ENCODE measurements around the gene ANXA9. TPM values are rescaled to one million over a fixed set of nuclear protein-coding genes. Genes with fewer than 3 reads are reported as not detected.

ANXA9 gene
- total RNA-seq = 0.16 TPM
- long read RNA-seq, partial matches to known transcripts = 0 of 5 reads
- long read RNA-seq, other reads (novel, unspliced or antisense) = 5 of 5 reads

DNA sequence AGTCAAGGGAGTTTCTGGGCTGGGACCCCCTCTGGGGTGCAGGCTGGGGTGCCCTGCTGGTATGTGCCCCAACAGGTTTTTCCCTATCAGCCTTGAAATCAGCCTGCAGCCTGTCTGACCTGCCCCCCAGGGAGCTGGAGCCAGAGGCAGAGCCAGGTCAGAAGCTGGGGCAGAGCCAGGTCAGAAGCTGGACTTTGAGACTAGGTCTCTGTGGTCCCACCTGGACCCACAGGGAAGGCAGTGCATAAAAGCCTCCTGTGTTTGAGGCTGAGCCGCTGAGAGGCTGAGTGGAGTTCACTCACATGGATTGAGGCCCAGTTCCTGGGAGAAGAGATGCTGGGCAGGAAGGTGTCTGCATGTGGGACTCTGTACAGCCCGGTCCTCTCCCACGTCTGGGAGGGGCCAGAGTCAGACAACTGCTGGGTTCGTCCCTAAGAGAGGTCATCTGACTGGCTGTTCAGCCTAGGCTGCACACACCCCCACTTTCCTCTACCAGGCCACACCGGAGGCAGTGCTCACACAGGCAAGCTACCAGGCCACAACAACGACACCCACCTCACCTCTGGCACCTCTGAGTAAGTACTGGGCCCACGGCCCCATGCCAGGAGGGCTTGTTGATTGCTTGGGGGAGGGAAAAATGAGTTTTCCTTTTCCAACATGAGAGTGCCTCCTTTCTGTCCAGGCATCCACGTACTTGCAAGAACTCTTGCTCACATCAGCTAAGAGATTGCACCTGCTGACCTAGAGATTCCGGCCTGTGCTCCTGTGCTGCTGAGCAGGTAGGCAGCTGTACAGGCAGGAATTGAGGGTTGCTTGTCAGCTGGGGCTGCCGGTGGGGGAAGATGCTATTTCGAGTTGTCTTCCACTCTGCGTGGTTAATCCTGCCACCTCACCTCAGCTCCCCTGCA, at the start of gene ANXA9:
ANXA9 (plus strand) TSS at position 488 of the 908 bp plus-strand sequence. CDS start 814 bp downstream, outside the sequence.
- no peak for DNase-seq (ENCODE audit: low spot score)
- intact Hi-C loops (cut with DNase I) = no loop called here

GRCh38 chr1:150944856-150945255, 37.2 kb upstream of the ANXA9 start:
- intact Hi-C loops (cut with DNase I) = no loop called here
- no peak for DNase-seq (ENCODE audit: low spot score)

DNA sequence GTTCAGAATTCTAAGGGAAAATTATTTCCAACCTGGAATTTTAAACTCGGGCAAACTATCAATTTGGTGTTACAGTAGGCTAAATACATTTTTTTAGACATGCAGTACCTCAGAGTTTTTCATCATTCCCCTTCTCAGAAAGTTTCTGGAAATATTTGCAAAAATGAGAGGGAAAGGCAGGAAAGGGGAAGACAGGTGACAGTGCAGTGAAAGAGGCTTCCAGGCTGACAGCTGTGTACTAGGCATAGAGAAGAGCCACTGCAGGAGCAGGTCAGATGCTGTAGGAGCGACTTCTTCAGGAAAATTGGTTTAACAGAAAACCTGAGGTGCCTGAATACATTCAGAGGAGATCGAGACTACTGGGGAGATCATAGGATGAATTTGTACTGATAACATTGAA, 27.4 kb upstream of the ANXA9 start:
- no peak for DNase-seq (ENCODE audit: low spot score)
- intact Hi-C loops (cut with DNase I) = no loop called here

DNA sequence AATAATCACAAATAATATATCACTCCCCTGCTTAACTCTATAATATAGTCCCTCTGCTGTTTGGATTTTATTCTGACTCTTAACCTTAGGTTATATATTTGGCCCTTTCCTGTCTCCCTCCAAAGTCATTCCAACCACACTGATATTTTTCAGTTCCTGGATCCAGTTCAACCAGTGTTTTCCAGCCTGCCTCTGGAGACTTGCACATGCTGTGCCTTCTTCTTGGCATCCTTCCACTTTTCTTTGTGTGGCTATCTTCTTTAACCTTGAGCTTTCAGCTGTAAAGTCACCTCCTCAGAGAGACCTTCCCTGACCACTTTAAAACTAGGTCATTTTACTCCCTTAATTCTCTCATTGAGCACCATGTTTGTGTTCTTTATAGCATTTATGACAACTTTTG, 26.8 kb upstream of the ANXA9 start:
- intact Hi-C loops (cut with DNase I) = no loop called here
- no peak for DNase-seq (ENCODE audit: low spot score)

GRCh38 chr1:150957666-150958065, 24.4 kb upstream of the ANXA9 start:
- intact Hi-C loops (cut with DNase I) = no loop called here
- DNase-seq (ENCODE audit: low spot score) = no peak

- DNase-seq (ENCODE audit: low spot score) = no peak
- intact Hi-C loops (cut with DNase I) = no loop called here
These were observed 21.4 kb upstream of the ANXA9 start for GRCh38 chr1:150960646-150961045.

GRCh38 chr1:150961756-150962155, 20.3 kb upstream of the ANXA9 start:
- no peak for DNase-seq (ENCODE audit: low spot score)
- intact Hi-C loops (cut with DNase I) = no loop called here

DNA sequence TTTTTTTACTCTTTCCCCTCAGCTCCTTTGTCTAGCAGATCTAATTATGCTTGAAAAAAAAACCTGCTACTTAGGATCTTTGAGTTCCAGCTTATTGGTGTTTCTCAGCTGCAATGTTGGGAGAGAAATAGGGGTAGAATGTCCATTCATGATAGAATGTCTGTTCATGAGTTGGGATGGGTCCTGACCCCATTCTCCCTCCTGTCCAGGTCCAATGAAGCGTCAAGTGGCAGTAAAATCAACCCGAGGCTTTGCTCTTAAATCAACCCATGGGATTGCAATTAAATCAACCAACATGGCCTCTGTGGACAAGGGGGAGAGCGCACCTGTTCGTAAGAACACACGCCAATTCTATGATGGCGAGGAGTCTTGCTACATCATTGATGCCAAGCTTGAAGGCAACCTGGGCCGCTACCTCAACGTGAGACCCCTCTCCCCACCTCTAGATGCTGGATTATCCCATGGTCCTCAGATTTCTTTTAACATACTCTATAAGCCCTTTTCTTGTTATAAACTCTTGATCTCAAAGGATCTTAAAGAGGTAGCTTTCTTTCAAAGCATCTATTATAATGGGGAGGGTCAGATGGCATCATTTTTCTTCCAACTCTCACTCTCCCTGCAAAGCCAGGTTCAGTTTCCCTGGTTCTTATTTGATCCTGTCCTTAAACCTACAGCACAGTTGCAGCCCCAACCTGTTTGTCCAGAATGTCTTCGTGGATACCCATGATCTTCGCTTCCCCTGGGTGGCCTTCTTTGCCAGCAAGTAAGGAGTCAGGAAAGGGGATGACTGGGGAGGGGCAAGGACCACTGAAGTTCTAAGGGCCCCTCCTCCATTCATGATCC, 18.6 kb upstream of the ANXA9 start:
- intact Hi-C loops (cut with DNase I) = no loop called here
- no peak for DNase-seq (ENCODE audit: low spot score)

DNA sequence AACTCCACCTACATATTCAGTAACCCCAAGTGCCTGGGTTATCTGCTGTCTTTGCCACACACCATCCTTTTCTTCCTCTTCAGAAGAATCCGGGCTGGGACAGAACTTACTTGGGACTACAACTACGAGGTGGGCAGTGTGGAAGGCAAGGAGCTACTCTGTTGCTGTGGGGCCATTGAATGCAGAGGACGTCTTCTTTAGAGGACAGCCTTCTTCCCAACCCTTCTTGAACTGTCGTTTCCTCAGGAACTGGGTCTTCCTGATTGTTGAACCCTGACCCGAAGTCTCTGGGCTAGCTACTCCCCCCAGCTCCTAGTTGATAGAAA, 18.0 kb upstream of the ANXA9 start:
- no peak for DNase-seq (ENCODE audit: low spot score)
- intact Hi-C loops (cut with DNase I) = no loop called here

GRCh38 chr1:150965605-150966004, 16.5 kb upstream of the ANXA9 start:
- DNase-seq (ENCODE audit: low spot score) = no peak
- intact Hi-C loops (cut with DNase I) = no loop called here

- no peak for DNase-seq (ENCODE audit: low spot score)
- intact Hi-C loops (cut with DNase I) = no loop called here
These were observed 16.1 kb upstream of the ANXA9 start for GRCh38 chr1:150966011-150966410.

- intact Hi-C loops (cut with DNase I) = no loop called here
- no peak for DNase-seq (ENCODE audit: low spot score)
These were observed 14.2 kb upstream of the ANXA9 start for GRCh38 chr1:150967936-150968335.

GRCh38 chr1:150968491-150968890, 13.6 kb upstream of the ANXA9 start:
- intact Hi-C loops (cut with DNase I) = no loop called here
- no peak for DNase-seq (ENCODE audit: low spot score)

DNA sequence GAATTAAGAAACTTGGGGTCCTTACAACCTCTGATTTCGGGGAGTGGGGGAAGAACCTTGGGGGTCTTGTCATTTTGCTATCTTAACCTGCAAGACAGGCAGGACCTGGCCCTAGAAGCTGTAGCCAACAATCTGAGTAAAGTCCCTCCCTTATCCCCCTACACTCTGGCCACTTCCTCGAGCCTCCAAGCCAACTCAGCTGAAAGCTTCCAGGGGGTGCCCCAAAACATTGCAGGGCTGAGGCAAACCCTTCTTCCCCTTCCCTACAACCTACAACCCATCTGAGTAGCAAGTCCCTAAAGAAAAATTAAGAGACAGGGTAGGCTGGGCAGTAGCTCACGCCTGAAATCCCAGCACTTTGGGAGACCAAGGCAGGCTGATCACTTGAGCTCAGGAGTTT, 12.5 kb upstream of the ANXA9 start:
- no peak for DNase-seq (ENCODE audit: low spot score)
- intact Hi-C loops (cut with DNase I) = loop anchor here (5.0 kb wide), 1 partner anchor 92 kb away; the partner anchor contains the start of gene ARNT

DNA sequence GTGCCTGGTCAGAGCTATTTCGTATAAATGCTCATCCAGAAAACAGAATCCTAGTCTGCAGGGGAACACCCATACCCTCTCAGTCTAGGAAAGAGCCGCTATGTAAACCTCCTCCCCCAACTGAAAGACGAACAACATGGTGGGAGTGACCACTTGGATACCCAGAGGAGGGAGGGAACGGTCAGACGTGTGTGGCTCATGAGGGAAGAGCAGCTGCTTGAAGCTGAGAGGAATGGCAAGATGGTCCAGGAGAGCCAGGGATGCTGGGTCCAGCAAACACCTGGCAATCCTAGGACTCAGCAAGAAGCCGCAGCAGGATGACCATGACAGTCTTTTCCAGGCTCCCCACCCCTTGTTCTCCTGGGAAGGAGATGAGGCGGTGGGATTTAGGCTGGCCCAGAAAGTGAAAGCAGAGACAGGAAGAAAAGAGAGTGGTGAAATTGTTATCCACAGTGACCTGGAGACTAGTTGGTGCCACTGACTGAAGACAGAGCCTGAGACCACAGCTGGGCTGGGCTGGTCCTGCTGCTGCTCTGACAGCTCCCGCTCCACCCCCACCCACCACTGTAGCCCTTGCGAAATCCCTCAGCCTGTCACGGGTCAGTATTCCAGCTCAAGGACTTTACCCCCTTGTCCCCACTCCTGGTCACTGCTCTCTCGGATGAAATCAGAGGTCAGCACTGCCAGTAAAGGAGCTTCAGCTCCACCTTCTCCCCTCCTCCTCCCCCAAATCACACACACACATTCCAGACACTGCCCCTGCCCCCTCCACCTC, 11.1 kb upstream of the ANXA9 start:
- DNase-seq (ENCODE audit: low spot score) = peak; percentile 83
- intact Hi-C loops (cut with DNase I) = loop anchor here (5.0 kb wide), 1 partner anchor 94 kb away; the partner anchor contains the start of gene ARNT

GRCh38 chr1:150971583-150972416, 10.3 kb upstream of the ANXA9 start:
- no peak for DNase-seq (ENCODE audit: low spot score)
- intact Hi-C loops (cut with DNase I) = loop anchor here (2.0 to 5.0 kb wide), 2 partner anchors 45 to 94 kb away; partner anchors contain the start of genes ARNT and SETDB1

DNA sequence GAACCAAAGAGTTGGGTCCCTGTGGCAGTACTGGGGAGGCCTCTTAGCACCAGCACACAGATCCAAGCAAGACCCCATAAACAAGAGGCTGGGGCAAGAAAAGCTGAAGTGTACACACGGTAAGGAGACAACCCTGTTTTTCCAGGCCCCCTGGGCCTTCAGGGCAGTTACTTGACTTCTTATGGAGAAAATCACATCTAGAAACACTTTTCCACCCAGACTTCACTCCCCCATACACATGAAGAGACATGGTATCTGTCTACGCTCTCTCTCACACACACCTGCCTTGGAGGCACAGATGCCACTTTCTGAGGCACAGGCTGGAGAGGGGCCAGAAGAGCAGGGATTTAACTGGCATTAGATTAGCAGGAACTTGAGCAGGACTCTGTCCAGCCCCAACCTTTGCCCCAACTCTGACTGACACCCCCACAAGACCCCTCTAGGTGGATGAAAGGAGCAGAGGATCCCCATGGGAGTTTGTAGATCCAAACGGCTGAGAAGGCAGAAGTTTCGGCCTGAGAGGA, 9.6 kb upstream of the ANXA9 start:
- intact Hi-C loops (cut with DNase I) = loop anchor here (2.0 to 5.0 kb wide), 2 partner anchors 46 to 95 kb away; partner anchors contain the start of genes ARNT and SETDB1
- no peak for DNase-seq (ENCODE audit: low spot score)

GRCh38 chr1:150973258-150973835, 8.7 kb upstream of the ANXA9 start:
- no peak for DNase-seq (ENCODE audit: low spot score)

More at GRCh38 chr1:150973258-150973835, 8.7 kb upstream of the ANXA9 start:
- intact Hi-C loops (cut with DNase I) = loop anchor here (2.0 to 5.0 kb wide), 2 partner anchors 47 to 96 kb away; partner anchors contain the start of genes ARNT and SETDB1

Data from cardiac septum (tissue), 1 donor.